GM12874 (cell line): ENCODE results near the gene ASXL1.

ENCODE experiments used
- TF ChIP-seq, protein P1 (sequence below): IDR thresholded peaks from 2 replicates; pipeline ENCODE4 v1.5.1; 2011; ENCODE audit warnings: low read depth, mild to moderate bottlenecking, control low read depth, low read length, moderate library complexity; ENCODE audit not compliant: insufficient read depth

ASXL1 gene

GRCh38 chr20:32355417-32355841 is 2.7 kb upstream of the ASXL1 start:
- TF ChIP-seq, protein P1, sequence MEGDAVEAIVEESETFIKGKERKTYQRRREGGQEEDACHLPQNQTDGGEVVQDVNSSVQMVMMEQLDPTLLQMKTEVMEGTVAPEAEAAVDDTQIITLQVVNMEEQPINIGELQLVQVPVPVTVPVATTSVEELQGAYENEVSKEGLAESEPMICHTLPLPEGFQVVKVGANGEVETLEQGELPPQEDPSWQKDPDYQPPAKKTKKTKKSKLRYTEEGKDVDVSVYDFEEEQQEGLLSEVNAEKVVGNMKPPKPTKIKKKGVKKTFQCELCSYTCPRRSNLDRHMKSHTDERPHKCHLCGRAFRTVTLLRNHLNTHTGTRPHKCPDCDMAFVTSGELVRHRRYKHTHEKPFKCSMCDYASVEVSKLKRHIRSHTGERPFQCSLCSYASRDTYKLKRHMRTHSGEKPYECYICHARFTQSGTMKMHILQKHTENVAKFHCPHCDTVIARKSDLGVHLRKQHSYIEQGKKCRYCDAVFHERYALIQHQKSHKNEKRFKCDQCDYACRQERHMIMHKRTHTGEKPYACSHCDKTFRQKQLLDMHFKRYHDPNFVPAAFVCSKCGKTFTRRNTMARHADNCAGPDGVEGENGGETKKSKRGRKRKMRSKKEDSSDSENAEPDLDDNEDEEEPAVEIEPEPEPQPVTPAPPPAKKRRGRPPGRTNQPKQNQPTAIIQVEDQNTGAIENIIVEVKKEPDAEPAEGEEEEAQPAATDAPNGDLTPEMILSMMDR: no peak

DNA sequence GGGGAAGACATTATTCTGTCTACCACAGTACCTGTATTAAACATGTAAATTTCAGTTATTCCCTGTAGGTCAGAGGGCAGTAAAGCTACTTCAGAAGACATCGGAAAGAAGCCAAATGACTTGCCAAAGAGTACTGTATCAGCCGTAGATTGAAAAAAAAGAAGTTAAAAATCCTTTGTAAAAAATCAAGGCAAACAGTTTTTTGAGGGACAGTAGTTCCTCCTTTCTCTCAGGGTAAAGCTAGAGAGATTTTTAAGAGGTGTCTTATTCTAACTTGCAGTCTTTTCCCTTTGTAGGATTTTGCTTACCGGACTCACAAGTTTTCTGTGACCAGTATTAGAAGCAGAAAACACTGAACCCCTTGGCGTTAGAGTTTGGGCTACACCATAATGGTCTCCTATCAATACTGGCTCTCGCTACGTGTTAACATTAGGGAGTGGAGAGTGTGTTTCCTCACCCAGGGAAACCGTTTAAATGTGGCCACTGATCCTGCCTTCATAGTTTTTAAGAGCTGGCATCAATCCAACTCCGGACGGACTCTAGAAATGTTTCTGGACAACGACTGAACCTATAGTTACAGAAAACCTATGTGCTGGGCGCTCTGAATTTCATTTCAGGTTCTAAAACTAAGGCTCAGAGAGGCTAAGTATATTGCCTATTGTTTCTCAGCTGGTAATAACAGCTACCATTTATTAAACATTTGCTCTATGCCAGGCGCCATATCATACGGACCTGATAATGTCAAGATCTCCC is 1.3 kb upstream of the ASXL1 start:
- TF ChIP-seq, protein P1: no peak

GRCh38 chr20:32357375-32357868 is 709 bp upstream of the ASXL1 start:
- TF ChIP-seq, protein P1: no peak

GRCh38 chr20:32358632-32358882 is 426 bp downstream of the ASXL1 start:
- TF ChIP-seq, protein P1: no peak

- TF ChIP-seq, protein P1: no peak
These were observed 927 bp downstream of the ASXL1 start for GRCh38 chr20:32358883-32359632.

GRCh38 chr20:32359633-32360332 is 1.7 kb downstream of the ASXL1 start:
- TF ChIP-seq, protein P1: no peak

- TF ChIP-seq, protein P1: no peak
These were observed 2.2 kb downstream of the ASXL1 start for GRCh38 chr20:32360333-32360634.
